GM23338 (cell line): ENCODE results near the gene ACSBG1. TPM values are rescaled to one million over a fixed set of nuclear protein-coding genes. Genes with fewer than 3 reads are reported as not detected.
A peak's percentile ranks its signal among the peaks of the same experiment; 100 is the strongest.

Experiments
- ATAC-seq: fragments of 200-7000 bp; cut with Tn5 transposase; 3 replicates; pipeline ENCODE4 v1.9.1; 2020
- DNase-seq: peaks from one replicate; pipeline ENCODE4 v3.0.0-alpha.2; 2015; ENCODE audit warnings: low spot score
- H2AFZ ChIP-seq: fragments of 200-600 bp; sonication (generic); 2 replicates; pipeline ENCODE4 v1.8.0; 2016; ENCODE audit warnings: antibody characterized with exemption, mild to moderate bottlenecking, moderate library complexity
- H3F3A ChIP-seq: fragments of 200-600 bp; sonication (generic); replicated peaks from 2 replicates; pipeline ENCODE4 v1.8.0; 2017; ENCODE audit warnings: antibody characterized with exemption, mixed run types, low read depth
- H3K27ac ChIP-seq: fragments of 200-600 bp; sonication (generic); 2 replicates; pipeline ENCODE4 v1.6.1; 2016; ENCODE audit warnings: low read depth
- H3K27me3 ChIP-seq: fragments of 200-600 bp; sonication (generic); 2 replicates; pipeline ENCODE4 v1.8.0; 2016; ENCODE audit warnings: mild to moderate bottlenecking, mixed run types, moderate library complexity; ENCODE audit not compliant: insufficient read depth
- H3K36me3 ChIP-seq: fragments of 200-600 bp; sonication (generic); 2 replicates; pipeline ENCODE4 v1.8.0; 2016; ENCODE audit warnings: mild to moderate bottlenecking; ENCODE audit not compliant: insufficient read depth
- H3K4me1 ChIP-seq: fragments of 200-600 bp; sonication (generic); 2 replicates; pipeline ENCODE4 v1.8.0; 2016; ENCODE audit warnings: mild to moderate bottlenecking, moderate library complexity; ENCODE audit not compliant: insufficient read depth
- H3K4me2 ChIP-seq: fragments of 200-600 bp; sonication (generic); 2 replicates; pipeline ENCODE4 v1.7.1; 2017; ENCODE audit warnings: mixed run types
- H3K4me3 ChIP-seq: fragments of 200-600 bp; sonication (generic); 2 replicates; pipeline ENCODE4 v1.6.1; 2016; ENCODE audit warnings: mixed run types
- H3K79me2 ChIP-seq: fragments of 200-600 bp; sonication (generic); replicated peaks from 2 replicates; pipeline ENCODE4 v1.8.0; 2017; ENCODE audit warnings: mild to moderate bottlenecking; ENCODE audit not compliant: insufficient read depth
- H3K9me2 ChIP-seq: fragments of 200-600 bp; sonication (generic); 2 replicates; pipeline ENCODE4 v1.8.0; 2017; ENCODE audit not compliant: insufficient read depth
- H4K20me1 ChIP-seq: fragments of 200-600 bp; sonication (generic); replicated peaks from 2 replicates; pipeline ENCODE4 v1.8.0; 2017; ENCODE audit warnings: mild to moderate bottlenecking; ENCODE audit not compliant: insufficient read depth
- H3K27ac Mint-ChIP-seq: 2 replicates; pipeline ENCODE4 v1.8.0; 2020; ENCODE audit warnings: inconsistent platforms, mild to moderate bottlenecking, moderate library complexity, mixed read lengths
- H3K27me3 Mint-ChIP-seq: 3 replicates; pipeline ENCODE4 v1.8.0; 2022; ENCODE audit warnings: low read depth, mild to moderate bottlenecking, moderate library complexity, mixed read lengths, inconsistent platforms; ENCODE audit not compliant: insufficient read depth, poor library complexity
- H3K36me3 Mint-ChIP-seq: 3 replicates; pipeline ENCODE4 v1.8.0; 2021; ENCODE audit warnings: low read depth, mild to moderate bottlenecking, inconsistent platforms, moderate library complexity, mixed read lengths
- H3K4me1 Mint-ChIP-seq: 3 replicates; pipeline ENCODE4 v1.8.0; 2020; ENCODE audit warnings: mild to moderate bottlenecking, inconsistent platforms, mixed read lengths
- H3K4me3 Mint-ChIP-seq: 3 replicates; pipeline ENCODE4 v1.8.0; 2021; ENCODE audit warnings: moderate library complexity, mild to moderate bottlenecking, inconsistent platforms, mixed read lengths
- H3K9me3 Mint-ChIP-seq: 3 replicates; pipeline ENCODE4 v1.8.0; 2020; ENCODE audit warnings: moderate library complexity, mild to moderate bottlenecking, inconsistent platforms, mixed read lengths
- CREB1 ChIP-seq: fragments of 250-450 bp; sonication (Bioruptor Pico); IDR thresholded peaks from 2 replicates; pipeline ENCODE4 v1.5.0; 2020; ENCODE audit warnings: low read depth, mild to moderate bottlenecking, moderate library complexity
- EZH2 ChIP-seq: fragments of 200-600 bp; sonication (generic); IDR thresholded peaks from one replicate; pipeline ENCODE4 v1.8.0; 2017; ENCODE audit warnings: antibody characterized with exemption, mild to moderate bottlenecking, low read depth; ENCODE audit not compliant: unreplicated experiment
- EZH2phosphoT487 ChIP-seq: fragments of 200-600 bp; sonication (generic); IDR thresholded peaks from one replicate; pipeline ENCODE4 v1.8.1; 2018; ENCODE audit warnings: antibody characterized with exemption; ENCODE audit not compliant: unreplicated experiment
- JUNB ChIP-seq: IDR thresholded peaks from one replicate; pipeline ENCODE4 v1.6.1; 2016; ENCODE audit warnings: antibody characterized with exemption; ENCODE audit not compliant: unreplicated experiment
- NANOG ChIP-seq: IDR thresholded peaks from 2 replicates; pipeline ENCODE4 v1.6.1; 2016; ENCODE audit warnings: antibody characterized with exemption, borderline replicate concordance
- POLR2AphosphoS5 ChIP-seq: IDR thresholded peaks from 2 replicates; pipeline ENCODE4 v1.6.1; 2016; ENCODE audit warnings: antibody characterized with exemption, low read depth
- STAT1 ChIP-seq: IDR thresholded peaks from one replicate; pipeline ENCODE4 v1.6.1; 2016; ENCODE audit warnings: antibody characterized with exemption; ENCODE audit not compliant: unreplicated experiment
- ZNF114 ChIP-seq: fragments of 250-450 bp; sonication (Bioruptor Pico); IDR thresholded peaks from 2 replicates; pipeline ENCODE4 v1.5.0; 2020; ENCODE audit warnings: mild to moderate bottlenecking, moderate library complexity
- ZNF331 ChIP-seq: fragments of 250-450 bp; sonication (Bioruptor Pico); IDR thresholded peaks from 2 replicates; pipeline ENCODE4 v1.5.0; 2020; ENCODE audit warnings: low read depth, mild to moderate bottlenecking, moderate library complexity
- polyA plus RNA-seq: library from polyadenylated mRNA; unstranded; fragments of >200 nt; fragmentation: Nextera tagmentation; extraction: Ambion mirVana; gene quantifications from 2 replicates; pipeline ENCODE4 v1.2.1, GENCODE V29; 2016
- total RNA-seq: library from RNA; depleted of rRNA; stranded (reverse); fragments of >200 nt; shearing (Covaris generic); gene quantifications from 2 replicates; pipeline ENCODE4 v1.2.3, GENCODE V29; 2014
- TF ChIP-seq, protein P1 (sequence below), 2 experiments: fragments of 200-600 bp in 1 of 2; sonication (generic) in 1 of 2; conservative IDR thresholded peaks; 2 replicates each; pipeline versions ENCODE4 v1.5.1 to v1.6.1; 2016 to 2017; ENCODE audit warnings: antibody characterized with exemption in 2 of 2, low read depth in 2 of 2, mild to moderate bottlenecking in 2 of 2, moderate library complexity in 1 of 2
- TF ChIP-seq, protein P2 (sequence below): IDR thresholded peaks from 2 replicates; pipeline ENCODE4 v1.6.1; 2016; ENCODE audit warnings: antibody characterized with exemption
- TF ChIP-seq, protein P3 (sequence below): fragments of 250-450 bp; sonication (Bioruptor Pico); IDR thresholded peaks from 2 replicates; pipeline ENCODE4 v1.5.0; 2020; ENCODE audit warnings: mild to moderate bottlenecking, moderate library complexity

The ACSBG1 gene
- total and polyA plus RNA-seq, 2 experiments from 2014 or later, result 1.9 to 10.0 TPM

DNA sequence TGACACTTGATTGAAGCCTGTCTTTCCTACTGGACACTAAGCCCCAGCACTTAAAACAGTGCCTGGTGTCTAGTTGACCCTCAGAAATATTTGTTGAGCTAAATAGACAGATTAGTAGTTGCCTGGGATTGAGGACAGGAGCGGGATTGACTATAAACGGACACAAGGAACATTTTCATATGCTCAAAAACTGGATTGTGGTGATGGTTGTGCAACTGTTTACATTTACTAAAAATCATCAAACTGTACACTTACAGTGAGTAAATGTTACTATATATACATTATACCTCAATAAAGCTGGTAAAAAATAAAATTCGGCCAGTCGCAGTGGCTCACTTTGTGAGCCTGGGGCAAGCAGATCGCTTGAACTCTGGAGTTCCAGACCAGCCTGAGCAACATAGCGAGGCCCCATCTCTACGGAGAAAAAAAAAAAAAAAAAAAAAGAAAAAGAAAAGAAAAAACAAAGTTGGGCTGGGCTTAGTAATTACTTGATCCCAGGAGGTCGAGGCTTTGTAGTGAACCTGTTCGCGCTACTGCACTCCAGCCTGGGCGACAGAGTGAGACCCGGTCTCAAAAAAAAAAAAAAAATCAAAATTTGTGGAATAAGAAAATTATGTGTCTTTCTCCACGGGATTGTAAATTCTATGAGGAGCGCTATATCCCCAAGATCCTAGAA is 85.8 kb downstream of the ACSBG1 start (continued):
- TF ChIP-seq, protein P1, sequence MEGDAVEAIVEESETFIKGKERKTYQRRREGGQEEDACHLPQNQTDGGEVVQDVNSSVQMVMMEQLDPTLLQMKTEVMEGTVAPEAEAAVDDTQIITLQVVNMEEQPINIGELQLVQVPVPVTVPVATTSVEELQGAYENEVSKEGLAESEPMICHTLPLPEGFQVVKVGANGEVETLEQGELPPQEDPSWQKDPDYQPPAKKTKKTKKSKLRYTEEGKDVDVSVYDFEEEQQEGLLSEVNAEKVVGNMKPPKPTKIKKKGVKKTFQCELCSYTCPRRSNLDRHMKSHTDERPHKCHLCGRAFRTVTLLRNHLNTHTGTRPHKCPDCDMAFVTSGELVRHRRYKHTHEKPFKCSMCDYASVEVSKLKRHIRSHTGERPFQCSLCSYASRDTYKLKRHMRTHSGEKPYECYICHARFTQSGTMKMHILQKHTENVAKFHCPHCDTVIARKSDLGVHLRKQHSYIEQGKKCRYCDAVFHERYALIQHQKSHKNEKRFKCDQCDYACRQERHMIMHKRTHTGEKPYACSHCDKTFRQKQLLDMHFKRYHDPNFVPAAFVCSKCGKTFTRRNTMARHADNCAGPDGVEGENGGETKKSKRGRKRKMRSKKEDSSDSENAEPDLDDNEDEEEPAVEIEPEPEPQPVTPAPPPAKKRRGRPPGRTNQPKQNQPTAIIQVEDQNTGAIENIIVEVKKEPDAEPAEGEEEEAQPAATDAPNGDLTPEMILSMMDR (conservative IDR thresholded peaks at IDR 0.05; ENCODE audit: low read depth in 2 of 2), result no peak

DNA sequence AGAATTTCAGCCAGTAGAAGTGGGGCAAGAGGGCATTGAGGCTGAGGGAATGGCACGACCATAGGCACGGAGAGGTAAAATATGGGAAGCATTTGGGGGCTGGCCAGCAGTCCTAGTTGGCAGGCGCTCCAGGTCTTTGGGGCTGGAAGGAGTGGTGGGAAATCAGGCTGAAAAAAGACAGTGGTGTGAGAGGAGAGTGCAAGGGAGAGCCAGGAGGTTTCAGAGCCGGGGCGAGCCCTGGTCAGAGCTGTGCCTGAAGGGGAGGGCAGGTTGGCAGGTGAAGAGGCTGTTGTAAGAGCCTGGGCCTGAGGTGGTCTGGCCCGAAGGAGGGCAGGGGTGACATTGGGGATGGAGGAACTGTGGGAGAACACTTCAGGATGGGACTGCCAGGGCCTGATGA is 86.8 kb downstream of the ACSBG1 start:
- Histone ChIP-seq H3K4me3 (no peak overlapping the region), H3K27ac (no peak overlapping the region), H2AFZ (no peak overlapping the region), H3K4me2 (no peak overlapping the region), H3K36me3 (no peaks in the 10 kb centered on the region), H4K20me1 (peaks cover 10% of the 10 kb centered on the region), H3K27me3 (peaks cover 8% of the 10 kb centered on the region; the same call in 1 of the 2 replicates), H3K4me1 (peaks cover 15% of the 10 kb centered on the region), H3F3A (no peaks in the 10 kb centered on the region; the same call in 1 of the 2 replicates), H3K79me2 (peaks cover 22% of the 10 kb centered on the region), H3K9me2 (no peaks in the 10 kb centered on the region)
- DNase-seq, result no peak
- Mint-ChIP-seq H3K36me3 (no peaks in the 10 kb centered on the region; the same call in 2 of the 3 replicates), H3K4me3 (peak overlapping the region; percentile 48), H3K27me3 (peaks cover 7% of the 10 kb centered on the region), H3K4me1 (peaks cover 21% of the 10 kb centered on the region), H3K27ac (no peak overlapping the region; the same call in 1 of the 2 replicates), H3K9me3 (no peaks in the 10 kb centered on the region)
- no peak for ATAC-seq
- TF ChIP-seq, protein P2, sequence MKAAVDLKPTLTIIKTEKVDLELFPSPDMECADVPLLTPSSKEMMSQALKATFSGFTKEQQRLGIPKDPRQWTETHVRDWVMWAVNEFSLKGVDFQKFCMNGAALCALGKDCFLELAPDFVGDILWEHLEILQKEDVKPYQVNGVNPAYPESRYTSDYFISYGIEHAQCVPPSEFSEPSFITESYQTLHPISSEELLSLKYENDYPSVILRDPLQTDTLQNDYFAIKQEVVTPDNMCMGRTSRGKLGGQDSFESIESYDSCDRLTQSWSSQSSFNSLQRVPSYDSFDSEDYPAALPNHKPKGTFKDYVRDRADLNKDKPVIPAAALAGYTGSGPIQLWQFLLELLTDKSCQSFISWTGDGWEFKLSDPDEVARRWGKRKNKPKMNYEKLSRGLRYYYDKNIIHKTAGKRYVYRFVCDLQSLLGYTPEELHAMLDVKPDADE, result no peak
- no peak for TF ChIP-seq ZNF331 (CRISPR knock-in tag)
- no peak for TF ChIP-seq EZH2phosphoT487
- TF ChIP-seq, protein P3, sequence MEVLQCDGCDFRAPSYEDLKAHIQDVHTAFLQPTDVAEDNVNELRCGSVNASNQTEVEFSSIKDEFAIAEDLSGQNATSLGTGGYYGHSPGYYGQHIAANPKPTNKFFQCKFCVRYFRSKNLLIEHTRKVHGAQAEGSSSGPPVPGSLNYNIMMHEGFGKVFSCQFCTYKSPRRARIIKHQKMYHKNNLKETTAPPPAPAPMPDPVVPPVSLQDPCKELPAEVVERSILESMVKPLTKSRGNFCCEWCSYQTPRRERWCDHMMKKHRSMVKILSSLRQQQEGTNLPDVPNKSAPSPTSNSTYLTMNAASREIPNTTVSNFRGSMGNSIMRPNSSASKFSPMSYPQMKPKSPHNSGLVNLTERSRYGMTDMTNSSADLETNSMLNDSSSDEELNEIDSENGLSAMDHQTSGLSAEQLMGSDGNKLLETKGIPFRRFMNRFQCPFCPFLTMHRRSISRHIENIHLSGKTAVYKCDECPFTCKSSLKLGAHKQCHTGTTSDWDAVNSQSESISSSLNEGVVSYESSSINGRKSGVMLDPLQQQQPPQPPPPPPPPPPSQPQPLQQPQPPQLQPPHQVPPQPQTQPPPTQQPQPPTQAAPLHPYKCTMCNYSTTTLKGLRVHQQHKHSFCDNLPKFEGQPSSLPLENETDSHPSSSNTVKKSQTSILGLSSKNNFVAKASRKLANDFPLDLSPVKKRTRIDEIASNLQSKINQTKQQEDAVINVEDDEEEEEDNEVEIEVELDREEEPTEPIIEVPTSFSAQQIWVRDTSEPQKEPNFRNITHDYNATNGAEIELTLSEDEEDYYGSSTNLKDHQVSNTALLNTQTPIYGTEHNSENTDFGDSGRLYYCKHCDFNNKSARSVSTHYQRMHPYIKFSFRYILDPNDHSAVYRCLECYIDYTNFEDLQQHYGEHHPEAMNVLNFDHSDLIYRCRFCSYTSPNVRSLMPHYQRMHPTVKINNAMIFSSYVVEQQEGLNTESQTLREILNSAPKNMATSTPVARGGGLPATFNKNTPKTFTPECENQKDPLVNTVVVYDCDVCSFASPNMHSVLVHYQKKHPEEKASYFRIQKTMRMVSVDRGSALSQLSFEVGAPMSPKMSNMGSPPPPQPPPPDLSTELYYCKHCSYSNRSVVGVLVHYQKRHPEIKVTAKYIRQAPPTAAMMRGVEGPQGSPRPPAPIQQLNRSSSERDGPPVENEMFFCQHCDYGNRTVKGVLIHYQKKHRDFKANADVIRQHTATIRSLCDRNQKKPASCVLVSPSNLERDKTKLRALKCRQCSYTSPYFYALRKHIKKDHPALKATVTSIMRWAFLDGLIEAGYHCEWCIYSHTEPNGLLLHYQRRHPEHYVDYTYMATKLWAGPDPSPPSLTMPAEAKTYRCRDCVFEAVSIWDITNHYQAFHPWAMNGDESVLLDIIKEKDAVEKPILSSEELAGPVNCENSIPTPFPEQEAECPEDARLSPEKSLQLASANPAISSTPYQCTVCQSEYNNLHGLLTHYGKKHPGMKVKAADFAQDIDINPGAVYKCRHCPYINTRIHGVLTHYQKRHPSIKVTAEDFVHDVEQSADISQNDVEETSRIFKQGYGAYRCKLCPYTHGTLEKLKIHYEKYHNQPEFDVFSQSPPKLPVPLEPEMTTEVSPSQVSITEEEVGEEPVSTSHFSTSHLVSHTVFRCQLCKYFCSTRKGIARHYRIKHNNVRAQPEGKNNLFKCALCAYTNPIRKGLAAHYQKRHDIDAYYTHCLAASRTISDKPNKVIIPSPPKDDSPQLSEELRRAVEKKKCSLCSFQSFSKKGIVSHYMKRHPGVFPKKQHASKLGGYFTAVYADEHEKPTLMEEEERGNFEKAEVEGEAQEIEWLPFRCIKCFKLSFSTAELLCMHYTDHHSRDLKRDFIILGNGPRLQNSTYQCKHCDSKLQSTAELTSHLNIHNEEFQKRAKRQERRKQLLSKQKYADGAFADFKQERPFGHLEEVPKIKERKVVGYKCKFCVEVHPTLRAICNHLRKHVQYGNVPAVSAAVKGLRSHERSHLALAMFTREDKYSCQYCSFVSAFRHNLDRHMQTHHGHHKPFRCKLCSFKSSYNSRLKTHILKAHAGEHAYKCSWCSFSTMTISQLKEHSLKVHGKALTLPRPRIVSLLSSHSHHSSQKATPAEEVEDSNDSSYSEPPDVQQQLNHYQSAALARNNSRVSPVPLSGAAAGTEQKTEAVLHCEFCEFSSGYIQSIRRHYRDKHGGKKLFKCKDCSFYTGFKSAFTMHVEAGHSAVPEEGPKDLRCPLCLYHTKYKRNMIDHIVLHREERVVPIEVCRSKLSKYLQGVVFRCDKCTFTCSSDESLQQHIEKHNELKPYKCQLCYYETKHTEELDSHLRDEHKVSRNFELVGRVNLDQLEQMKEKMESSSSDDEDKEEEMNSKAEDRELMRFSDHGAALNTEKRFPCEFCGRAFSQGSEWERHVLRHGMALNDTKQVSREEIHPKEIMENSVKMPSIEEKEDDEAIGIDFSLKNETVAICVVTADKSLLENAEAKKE, result no peak
- TF ChIP-seq, protein P1 (conservative IDR thresholded peaks at IDR 0.05; ENCODE audit: low read depth in 2 of 2), result no peak
- TF ChIP-seq JUNB, result no peak
- TF ChIP-seq EZH2, result no peak
- no peak for TF ChIP-seq ZNF114 (CRISPR knock-in tag)
- TF ChIP-seq STAT1, result no peak
- TF ChIP-seq POLR2AphosphoS5, result no peak
- TF ChIP-seq NANOG, result no peak
- no peak for TF ChIP-seq CREB1 (CRISPR knock-in tag)
